SK-N-MC (cell line): ENCODE measurements around the gene RCOR2.
A peak's percentile ranks its signal among the peaks of the same experiment; 100 is the strongest.

Experiments used
- DNase-seq: peaks from one replicate; pipeline ENCODE4 v3.0.0-alpha.2; 2011; ENCODE audit warnings: low read depth, low spot score
- H3K27ac ChIP-seq: fragments of 200-600 bp; sonication (generic); 2 replicates; pipeline ENCODE4 v1.5.1; 2016; ENCODE audit warnings: mixed run types
- H3K36me3 ChIP-seq: fragments of 200-600 bp; sonication (generic); 2 replicates; pipeline ENCODE4 v1.6.1; 2017; ENCODE audit warnings: antibody characterized with exemption, low read length, mixed read lengths; ENCODE audit not compliant: insufficient read depth
- H3K4me3 ChIP-seq: fragments of 200-600 bp; sonication (generic); 2 replicates; pipeline ENCODE4 v1.5.1; 2016
- H3K9ac ChIP-seq: fragments of 200-600 bp; sonication (generic); 2 replicates; pipeline ENCODE4 v1.8.0; 2017; ENCODE audit warnings: mixed run types, mixed read lengths; ENCODE audit not compliant: insufficient read length
- H3K9me3 ChIP-seq: fragments of 200-600 bp; sonication (generic); 2 replicates; pipeline ENCODE4 v1.6.1; 2017; ENCODE audit warnings: low read depth, mild to moderate bottlenecking, antibody characterized with exemption, low read length, moderate library complexity, mixed read lengths
- EZH2 ChIP-seq: fragments of 200-600 bp; sonication (generic); IDR thresholded peaks from one replicate; pipeline ENCODE4 v1.6.1; 2017; ENCODE audit warnings: antibody characterized with exemption
- FOXP2 ChIP-seq: optimal IDR thresholded peaks from 2 replicates; pipeline ENCODE3; 2011; ENCODE audit warnings: mild to moderate bottlenecking, moderate library complexity; ENCODE audit not compliant: insufficient read depth; ENCODE audit errors: extremely low read length, control extremely low read depth
- POLR2AphosphoS5 ChIP-seq: IDR thresholded peaks from 2 replicates; pipeline ENCODE4 v1.6.1; 2012; ENCODE audit warnings: mild to moderate bottlenecking, low read depth, low read length, borderline replicate concordance

The RCOR2 gene

DNA sequence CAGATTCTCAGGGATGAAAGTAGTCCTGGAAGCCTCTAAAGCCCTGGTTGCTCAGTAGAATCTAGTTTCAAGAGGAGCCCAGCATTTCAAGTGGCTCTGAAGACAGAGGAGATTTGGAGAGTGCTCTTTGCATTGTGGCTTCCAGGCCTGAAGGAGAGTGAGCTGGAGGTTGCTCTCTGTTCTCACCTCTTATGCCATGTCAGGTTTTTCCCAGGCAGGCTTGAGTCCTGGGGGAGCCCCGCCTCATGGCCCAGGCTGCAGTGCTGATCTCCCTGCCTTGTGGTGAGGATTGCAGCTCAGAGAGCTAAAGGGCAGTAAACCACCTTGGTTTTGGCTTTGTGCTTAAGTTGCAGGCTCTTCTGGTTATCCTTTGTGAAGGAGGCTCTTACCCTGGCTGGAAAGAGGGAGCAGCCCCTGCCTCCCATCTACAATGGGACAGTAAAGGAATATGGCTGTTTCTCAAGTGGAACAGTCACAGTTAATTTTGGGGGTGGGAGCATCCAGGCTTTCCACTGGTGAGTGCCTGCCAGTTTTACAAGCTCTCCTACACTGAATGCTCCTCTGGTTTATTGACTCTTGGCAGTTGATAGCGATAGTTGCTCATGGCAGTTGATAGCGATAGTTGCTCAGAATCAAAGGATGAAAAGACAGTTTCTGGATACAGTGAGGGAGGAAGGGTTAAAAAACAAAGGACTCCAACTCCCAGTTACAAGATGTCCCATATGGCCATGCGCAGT is 32.6 kb downstream of the RCOR2 start:
- H3K27ac ChIP-seq = peak overlapping the region; percentile 22; the same call in 1 of the 2 replicates
- TF ChIP-seq EZH2 (no peak), POLR2AphosphoS5 (no peak), FOXP2 (no peak)
- H3K9ac ChIP-seq = no peak overlapping the region

DNA sequence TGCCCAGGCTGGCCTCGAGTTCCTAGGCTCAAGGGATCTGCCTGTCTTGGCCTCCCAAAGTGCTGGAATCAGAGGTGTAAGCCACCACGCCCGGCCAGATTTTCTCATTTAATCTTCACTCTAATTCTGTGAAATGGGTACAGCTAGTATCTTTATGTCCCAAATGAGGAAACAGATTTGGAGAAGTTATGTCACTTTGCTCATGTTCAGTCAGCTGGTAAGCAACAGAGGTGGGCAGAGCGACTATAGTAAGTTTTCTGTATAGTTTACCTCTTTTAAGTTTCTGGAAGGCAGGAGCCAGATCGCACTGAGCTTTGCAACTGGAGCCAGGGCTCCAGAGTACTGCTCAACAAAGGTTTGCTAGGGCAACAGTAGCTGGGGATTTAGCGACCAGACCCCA is 33.2 kb downstream of the RCOR2 start:
- Histone ChIP-seq H3K9me3 (no peaks in the 10 kb centered on the region), H3K4me3 (no peak overlapping the region), H3K27ac (0 out of 2 replicates have a peak overlapping the region, but pooled peaks have one; percentile 22), H3K36me3 (no peaks in the 10 kb centered on the region), H3K9ac (no peak overlapping the region)
- DNase-seq = no peak
- TF ChIP-seq FOXP2 (no peak), POLR2AphosphoS5 (no peak), EZH2 (no peak)

More for the DNA sequence above, 32.6 kb downstream of the RCOR2 start:
- H3K4me3 ChIP-seq = no peak overlapping the region
- no peaks in the 10 kb centered on the region for H3K36me3 ChIP-seq
- no peak for DNase-seq
- no peaks in the 10 kb centered on the region for H3K9me3 ChIP-seq

DNA sequence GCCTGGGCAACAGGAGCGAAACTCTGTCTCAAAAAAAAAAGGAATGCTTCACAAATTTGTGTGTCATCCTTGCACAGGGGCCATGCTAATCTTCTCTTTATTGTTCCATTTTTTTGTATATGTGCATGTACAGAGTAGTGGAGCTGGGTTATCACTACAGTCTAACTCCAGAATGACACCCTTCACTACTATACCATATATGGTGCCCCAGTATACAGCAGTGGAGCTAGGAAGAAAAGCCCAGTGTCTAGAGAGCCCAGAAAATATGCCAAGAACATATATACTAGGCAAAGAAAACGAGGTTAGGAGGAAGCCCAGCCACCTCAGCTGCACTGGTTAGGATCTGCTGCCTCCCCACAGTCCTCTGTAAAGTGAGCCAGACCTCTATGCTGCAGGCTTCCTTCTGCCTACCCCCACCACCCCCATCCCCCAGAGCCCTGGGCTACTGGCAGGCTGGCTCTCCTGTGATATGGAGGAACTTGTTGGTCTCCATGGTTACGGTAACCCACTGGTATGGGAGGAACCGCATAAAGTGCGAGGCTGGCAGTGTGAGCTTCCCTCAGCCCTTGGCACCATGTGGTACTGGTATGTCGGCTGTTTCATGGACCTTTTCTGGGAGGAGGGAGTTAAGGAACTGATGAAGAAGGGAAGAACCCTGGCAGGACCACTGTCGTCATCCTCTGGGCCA is 34.3 kb downstream of the RCOR2 start:
- peak; percentile 72 for DNase-seq
- Histone ChIP-seq H3K9ac (no peak overlapping the region), H3K9me3 (no peaks in the 10 kb centered on the region), H3K36me3 (no peaks in the 10 kb centered on the region), H3K27ac (peak overlapping the region; percentile 78; the same call in 1 of the 2 replicates), H3K4me3 (peak overlapping the region; percentile 57)
- TF ChIP-seq POLR2AphosphoS5 = no peak
- no peak for TF ChIP-seq FOXP2
- TF ChIP-seq EZH2 = no peak

DNA sequence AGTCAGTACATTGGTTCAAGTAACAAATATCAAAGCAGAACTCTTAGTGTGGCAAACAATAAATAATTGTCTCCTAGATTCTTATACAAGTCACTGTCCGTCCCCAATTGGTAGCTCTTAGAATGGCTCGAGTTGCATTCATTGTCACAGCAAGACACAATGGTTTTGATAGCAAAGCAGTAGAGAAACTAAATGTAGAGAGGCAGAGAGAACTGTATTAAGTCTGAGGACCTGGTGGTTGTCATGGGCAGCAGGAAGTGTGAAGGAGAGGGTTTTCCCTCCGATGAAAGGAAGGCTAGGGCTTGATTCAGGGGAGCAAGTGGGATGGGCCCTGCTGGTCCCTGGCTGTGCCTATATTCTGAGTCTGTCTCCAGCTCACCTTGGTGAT is 36.6 kb downstream of the RCOR2 start:
- Histone ChIP-seq H3K9me3 (no peaks in the 10 kb centered on the region), H3K9ac (no peak overlapping the region), H3K4me3 (no peak overlapping the region), H3K36me3 (no peaks in the 10 kb centered on the region), H3K27ac (no peak overlapping the region)
- no peak for DNase-seq
- TF ChIP-seq POLR2AphosphoS5 = no peak
- TF ChIP-seq FOXP2 = no peak
- TF ChIP-seq EZH2 = no peak

DNA sequence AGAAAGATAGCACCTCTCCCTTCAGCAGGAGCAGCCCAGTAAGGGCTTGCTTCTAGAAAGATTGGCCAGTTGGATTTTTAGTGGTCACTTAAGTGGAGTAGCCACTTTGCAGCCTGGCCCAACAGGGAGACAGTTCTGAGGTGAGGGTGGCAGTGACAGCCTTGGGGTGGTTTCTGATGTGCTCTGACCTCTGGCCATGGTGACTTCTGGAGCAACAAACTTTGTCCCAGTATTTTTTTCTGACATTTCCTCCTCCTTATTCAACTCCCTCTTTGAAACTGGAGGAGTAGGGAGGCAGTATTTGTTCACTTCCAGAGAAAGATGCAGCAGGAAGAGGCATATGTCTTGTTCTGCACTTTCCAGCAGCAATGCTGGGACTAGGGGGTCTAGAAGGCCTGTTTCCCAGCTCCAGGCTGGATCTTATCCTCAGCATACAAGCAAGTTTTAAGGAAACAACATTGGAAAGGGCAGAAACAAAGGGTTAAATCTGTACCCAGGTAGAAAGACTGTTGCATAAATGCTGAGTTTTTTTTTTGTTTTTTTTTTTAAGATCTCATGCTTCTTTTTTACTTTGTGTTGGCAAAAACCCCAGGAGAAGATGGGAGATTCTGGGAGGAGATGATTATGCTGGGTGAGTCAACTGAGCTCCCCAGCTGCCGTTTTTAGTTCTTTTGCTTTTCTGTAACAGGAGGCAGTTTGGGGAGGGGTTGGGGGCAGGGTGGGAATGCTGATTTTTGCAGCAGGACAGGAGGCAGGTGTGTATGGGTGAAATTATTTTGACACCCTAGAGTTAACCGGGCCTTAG is 37.2 kb downstream of the RCOR2 start:
- TF ChIP-seq FOXP2 (no peak), POLR2AphosphoS5 (no peak), EZH2 (no peak)
- DNase-seq = no peak
- H3K9ac ChIP-seq = no peak overlapping the region

DNA sequence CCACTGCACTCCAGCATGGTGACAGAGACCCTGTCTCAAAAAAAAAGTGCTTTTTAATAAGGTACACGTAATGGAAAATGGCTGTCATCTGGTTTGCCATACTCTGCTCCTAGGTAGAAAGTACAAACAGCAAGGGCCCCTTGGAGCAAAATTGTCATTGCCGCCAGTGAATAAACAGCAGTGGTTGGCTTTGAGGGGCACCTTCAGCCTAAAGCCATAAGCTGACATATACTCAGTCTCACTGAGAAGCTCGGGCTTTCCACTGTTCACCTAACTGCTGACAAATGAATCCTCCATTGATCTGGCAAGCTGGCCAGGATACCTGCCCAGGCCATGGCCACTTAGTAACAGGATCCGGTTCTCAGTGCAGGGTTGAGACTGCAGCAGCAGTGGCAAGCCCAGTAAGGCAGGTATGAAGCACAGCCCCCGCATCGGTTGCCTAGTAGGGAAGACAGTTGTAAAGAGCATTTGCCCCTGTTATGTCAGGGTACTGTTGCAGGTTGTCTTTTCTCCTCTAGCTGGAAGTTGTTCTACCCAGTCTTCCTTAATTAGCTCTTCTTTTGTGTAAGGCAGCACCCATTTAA is 39.2 kb downstream of the RCOR2 start:
- no peak overlapping the region for H3K9ac ChIP-seq
- no peak overlapping the region for H3K27ac ChIP-seq
- H3K9me3 ChIP-seq = no peaks in the 10 kb centered on the region
- no peak overlapping the region for H3K4me3 ChIP-seq
- DNase-seq = no peak
- H3K36me3 ChIP-seq = no peaks in the 10 kb centered on the region
- TF ChIP-seq EZH2 (no peak), FOXP2 (no peak), POLR2AphosphoS5 (no peak)

More for the DNA sequence above, 37.2 kb downstream of the RCOR2 start:
- Histone ChIP-seq H3K27ac (peak overlapping the region; percentile 13; the same call in 1 of the 2 replicates), H3K4me3 (no peak overlapping the region), H3K36me3 (no peaks in the 10 kb centered on the region), H3K9me3 (no peaks in the 10 kb centered on the region)

DNA sequence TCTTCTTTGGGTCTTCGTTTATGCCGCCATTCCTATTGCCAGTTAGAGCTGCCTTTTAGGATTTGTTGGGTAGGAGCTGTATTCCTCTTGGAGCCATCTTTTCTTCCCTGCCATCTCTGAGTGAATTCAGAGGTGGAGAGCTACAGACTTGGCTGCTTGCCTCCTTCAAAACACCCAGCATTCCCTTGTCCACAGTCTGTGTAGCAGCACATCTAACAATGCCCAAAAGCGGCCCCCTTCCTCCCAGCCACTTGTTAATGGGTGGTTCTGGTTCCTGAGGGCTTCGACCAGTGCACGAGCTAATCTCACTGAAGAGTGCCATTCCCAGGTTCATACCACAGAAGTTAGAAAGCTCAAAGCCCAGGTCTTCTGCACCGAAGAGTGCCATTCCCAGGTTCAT is 40.3 kb downstream of the RCOR2 start:
- Histone ChIP-seq H3K27ac (no peak overlapping the region), H3K9ac (no peak overlapping the region), H3K4me3 (no peak overlapping the region), H3K36me3 (no peaks in the 10 kb centered on the region), H3K9me3 (no peaks in the 10 kb centered on the region)
- TF ChIP-seq POLR2AphosphoS5 (no peak), EZH2 (no peak), FOXP2 (no peak)
- no peak for DNase-seq

DNA sequence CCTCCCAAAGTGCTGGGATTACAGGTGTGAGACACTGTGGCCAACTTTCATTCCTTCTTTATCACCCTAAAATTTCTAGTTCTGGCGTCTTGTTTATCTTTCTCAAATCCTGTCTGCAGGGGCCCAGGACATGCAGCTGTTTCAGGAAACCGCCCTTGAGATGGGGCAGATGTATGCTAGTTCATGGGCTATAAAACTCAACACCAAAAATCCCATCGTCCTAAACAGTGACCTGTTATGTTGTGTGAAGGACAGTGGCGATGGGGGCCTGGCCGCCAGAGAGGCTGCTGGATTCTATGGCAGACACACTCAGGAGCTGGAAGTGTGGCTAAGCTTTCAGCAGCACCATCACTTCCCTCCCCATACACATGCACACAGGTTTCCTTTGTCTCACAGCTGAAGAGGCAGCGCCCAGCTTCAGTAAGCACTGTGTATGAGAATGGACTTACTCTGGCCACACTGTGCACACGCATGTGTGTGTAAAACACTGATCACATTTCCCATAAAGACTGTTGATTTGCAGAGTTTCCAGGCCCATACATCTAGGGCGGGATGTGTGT is 41.4 kb downstream of the RCOR2 start:
- Histone ChIP-seq H3K9me3 (no peaks in the 10 kb centered on the region), H3K27ac (no peak overlapping the region), H3K36me3 (no peaks in the 10 kb centered on the region), H3K9ac (no peak overlapping the region), H3K4me3 (no peak overlapping the region)
- TF ChIP-seq EZH2 (no peak), POLR2AphosphoS5 (no peak), FOXP2 (no peak)
- DNase-seq = no peak
